Stimulated activated CD4-positive, alpha-beta T cell treated with anti-CD3 and anti-CD28 coated beads, Interleukin-12 subunit alpha, Interleukin-12 subunit beta, amount 100 ng/mL, for 48 hours (primary cell): Measurements from ENCODE around the gene CDH4.

Experiments used
- DNase-seq, 3 donors: peaks; one replicate each; pipeline ENCODE4 v3.0.0-alpha.2; 2020; ENCODE audit warnings: low read depth in 2 of 3, low spot score in 1 of 3

CDH4 gene

DNA sequence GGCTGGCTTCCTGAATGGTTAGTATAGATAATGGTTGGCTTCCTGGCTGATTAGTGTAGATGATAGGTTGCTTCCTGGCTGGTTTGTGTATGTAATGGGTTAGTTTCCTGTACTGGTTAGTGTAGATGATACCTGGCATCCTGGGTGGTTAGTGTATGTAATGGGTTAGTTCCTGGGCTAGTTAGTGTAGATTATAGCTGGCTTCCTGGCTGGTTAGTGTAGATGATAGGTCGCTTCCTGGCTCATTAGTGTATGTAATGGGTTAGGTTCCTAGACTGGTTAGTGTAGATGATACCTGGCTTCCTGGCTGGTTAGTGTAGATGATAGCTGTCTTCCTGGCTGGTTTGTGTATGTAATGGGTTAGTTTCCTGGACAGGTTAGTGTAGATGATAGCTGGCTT is 613.3 kb downstream of the CDH4 start:
- no peak for DNase-seq

DNA sequence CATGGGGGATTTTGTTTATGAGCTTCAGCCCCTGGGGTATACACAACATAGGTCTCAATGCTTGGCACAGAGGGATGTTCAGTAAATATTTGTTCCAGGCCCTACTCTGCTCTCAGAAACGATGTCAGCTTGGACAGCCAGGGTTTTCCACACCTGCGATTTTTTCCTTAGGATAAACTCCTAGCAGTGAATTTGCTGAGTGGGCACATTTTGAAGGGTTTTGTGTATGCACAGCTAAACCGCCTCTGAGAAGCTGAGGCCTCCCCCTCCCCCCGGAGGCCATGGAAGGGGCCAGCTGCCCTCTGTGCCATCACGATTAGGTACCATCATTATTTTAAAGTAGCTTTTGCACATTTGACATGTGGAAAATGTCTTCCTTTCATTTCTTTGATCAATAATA is 614.1 kb downstream of the CDH4 start:
- no peak for DNase-seq

DNA sequence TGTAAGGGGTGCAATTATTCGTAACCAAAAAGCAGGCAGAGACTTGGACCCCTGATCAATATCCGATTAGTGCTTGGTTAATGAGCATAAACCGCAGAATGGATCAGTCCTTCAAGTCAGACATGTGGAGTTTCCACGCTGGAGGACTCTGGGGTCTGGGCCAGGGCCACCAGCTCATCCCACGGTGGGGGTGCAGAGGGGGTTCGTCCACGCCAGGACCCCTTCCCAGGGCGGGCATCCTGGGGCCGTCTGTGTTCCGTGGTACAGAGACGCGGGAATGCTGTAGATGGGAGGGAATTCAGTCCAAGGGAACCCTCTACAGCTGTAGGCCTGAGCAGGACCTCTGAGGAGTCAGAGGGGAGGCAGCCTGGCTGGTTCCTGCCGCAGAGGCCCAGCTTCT is 615.9 kb downstream of the CDH4 start:
- DNase-seq, result no peak

DNA sequence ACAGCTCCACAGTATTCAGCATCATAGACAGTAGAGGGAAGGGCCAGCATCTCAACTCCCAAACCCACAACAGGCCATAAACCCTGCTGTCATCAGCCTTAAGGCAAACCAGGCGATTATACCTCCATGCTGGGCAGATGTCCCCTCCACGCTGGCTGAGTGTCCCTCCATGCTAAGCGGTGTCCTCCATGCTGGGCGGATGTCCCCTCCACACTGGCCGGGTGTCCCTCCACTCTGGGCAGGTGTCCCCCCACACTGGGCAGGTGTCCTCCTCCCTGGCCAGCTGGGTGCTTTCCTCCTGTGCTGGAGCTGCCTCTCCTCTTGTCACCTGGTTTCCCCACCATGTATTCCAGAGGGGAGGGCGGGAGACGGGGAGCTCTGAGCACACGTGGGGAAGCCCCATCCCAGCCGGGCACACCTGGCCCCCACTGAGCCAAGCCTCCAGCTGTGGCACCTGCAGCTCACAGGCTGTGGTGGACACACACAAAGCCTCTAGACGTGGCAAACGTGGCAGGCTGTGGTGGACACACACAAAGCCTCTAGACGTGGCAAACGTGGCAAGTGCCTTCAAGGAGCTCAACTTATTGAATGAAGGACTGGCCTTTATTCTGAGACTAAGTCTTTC is 616.5 kb downstream of the CDH4 start:
- no peak for DNase-seq

DNA sequence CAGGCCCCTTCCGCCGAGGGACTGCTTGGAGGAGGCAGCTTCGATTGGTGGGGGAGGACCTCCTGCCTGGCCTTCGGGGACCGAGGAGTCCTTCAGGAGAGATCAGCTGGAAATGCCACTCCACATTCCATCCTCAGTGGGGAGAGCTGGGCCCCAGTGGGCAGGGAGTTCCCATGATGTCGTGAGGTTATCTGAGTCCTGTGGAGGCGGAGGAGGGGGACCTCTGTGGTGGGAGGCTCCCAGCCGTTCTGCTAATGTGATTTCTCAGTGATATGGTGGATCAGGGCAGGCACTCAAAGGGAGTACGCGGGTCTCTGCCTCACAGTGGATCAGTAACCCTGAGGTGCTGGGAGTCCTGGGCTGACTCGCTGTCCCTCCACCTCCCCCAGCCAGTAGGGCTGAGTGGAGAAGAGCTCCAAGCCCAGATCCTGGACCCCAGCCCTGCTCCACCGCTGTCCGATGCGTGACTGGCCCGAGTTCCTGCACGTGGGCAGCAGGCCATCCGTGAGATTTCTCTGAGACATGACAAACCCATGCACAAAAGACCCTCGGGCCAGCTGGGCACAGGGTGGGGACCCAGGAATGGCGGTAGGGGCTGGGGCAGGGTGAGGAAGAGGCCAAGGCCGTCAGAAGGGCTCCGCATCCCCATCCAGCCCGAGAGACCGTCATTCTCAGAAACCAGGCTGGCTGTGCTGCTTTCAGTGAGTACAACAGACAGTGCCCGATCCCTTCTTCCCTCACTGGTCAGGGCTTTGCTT is 617.9 kb downstream of the CDH4 start:
- DNase-seq, result no peak

DNA sequence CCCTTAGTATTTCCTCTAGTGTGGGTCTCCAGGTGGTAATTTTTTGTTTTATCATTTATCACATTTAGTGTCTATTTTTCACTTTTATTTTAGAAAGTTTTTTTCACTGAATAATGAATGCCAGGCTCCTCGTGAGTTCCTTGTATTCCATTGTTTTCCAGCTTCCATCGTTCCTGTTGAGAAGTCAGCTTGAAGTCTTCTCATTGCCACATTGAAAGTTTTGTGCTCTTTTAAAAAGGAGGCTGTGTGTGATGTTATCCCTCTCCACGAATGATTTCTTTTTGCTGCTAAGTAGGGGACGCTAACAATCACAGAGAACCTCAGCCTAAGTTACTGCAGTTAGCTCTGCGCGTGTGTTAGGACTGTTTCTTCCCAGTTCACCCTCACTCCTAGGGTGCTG is 619.1 kb downstream of the CDH4 start:
- no peak for DNase-seq

DNA sequence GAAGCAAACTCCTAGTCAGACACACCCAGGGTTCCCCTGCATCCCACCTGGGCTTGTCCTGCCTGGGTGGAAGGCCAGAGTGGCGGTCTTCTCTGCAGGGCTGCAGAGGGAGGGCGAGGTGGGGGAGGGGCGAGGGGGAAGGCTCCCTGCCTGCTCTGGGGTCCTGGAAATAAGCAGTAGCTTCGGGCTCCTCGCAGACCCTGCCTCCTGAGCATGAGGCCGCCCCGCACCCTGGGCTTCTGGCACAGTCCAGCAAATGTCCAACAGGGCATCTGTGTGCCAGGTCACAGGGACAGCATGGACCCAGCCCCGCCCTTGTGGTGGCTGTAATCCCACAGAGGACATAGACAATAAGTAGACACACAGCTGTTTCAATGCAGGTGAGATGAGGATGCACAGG is 619.9 kb downstream of the CDH4 start:
- no peak for DNase-seq

DNA sequence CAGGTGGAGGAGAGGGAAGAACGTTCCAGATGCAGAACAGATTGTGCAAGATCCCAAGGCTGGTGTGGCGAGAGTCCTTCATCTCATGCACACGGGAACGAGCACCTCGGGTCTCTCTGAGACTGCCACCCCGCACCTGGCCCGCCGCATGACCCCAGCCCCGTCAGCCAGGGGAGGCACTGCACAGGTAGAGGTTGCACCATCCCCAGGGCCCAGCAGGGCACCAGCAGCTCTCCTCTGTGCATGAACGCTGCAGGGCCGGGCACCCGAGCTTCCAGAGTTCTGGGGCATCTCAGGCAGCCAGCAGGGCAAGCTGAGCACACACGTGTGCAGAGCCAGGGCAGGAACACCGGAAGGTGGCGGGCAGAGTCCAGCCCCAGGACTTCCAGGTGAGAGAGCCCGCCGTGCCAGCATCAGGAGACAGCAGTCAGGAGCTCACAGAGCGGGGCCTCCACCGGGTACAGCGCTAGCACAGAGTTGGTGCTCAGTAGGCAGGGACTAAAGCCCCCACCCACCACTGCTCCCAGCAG is 620.4 kb downstream of the CDH4 start:
- DNase-seq, result no peak

DNA sequence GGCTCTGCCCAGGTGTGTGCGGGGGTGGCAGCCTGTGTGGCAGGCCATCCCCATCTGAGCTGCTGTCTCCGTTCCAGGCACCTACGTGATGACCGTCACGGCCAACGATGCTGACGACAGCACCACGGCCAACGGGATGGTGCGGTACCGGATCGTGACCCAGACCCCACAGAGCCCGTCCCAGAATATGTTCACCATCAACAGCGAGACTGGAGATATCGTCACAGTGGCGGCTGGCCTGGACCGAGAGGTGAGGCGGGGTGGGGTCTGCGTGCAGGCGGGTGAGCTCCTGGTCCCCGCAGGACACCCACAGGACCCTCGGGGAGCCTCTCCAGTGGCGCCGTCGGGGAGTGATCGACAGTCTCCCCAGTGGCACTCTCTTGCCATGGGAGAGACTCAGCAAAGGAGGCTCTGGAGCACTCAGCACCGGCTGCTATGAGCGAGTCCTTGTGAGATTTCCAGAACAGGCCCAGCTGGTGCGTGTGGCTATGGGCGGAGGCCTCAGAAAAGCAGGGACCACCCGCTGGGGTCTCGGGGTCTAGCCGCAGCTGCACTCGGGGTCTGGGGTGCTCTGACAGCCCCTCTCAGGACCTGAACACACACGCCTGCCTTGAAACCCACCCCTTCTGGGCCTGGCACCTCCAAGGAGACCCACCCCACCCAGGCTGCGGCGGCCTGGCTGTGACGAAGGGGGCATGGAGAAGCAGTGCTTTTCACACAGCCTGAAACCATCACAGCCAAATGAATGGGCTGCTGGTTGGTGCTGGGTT is 621.8 kb downstream of the CDH4 start:
- no peak for DNase-seq

DNA sequence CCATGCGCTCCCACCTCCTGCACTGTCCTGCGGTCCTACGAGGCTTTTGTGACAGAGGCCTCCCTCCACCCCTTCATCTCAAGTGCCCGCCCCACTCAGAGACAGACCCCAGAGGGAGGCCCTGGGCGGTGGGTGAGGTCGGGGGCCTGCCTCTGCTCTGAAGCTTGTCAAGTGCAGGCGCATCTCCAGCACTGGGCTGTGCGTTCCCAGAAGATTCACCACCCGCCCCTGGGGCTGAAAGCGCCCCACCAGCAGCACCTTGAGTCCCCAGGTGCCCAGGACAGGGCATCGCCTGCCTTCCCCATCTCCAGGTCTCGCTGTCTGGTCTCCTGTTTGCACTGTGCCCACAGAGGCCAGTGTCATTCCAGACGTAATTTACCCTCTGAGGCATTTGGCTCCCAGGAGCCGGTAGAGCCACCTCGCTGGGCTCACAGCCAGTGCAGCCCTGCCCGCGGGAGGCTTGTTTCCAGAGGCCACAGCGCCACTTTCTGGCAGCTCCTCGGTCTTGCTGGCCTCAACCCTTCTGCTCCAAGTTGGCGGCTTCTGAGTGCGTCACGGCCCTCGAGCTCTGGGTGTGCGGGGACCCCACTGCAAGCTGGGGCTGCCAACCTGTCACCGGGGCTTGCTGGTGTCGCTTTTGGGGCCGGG is 622.5 kb downstream of the CDH4 start:
- no peak for DNase-seq

DNA sequence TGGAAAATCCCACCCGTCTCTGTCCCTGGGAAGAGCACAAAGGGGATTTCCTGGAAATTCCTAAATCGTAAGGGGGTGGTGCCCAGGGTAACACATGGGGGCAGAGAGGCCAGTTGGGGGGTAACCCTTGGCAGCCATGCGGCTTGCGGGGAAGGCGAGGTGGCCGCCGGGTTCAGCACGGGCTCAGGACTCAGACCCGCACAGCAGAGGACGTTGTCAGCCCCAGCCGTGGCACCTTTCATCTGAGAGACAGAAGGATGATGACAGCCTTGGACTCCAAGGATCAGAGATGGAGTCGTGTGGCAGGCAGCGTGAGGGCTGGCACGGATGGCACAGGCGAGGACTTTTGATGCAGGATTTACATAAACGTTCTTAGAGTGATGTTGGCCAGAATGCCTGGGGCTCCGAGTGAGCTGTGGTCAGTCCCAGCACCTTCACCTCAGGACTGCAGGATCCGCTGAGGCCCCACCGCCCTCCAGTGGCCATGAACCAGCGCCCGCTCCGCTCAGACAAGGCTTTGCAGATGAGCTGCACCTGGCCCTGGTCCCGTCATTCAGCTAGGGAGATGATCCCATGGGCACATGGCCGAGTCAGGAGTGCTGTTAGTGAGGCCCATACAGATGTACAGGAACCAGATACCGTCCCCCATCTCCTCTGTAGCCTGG is 623.3 kb downstream of the CDH4 start:
- no peak for DNase-seq

DNA sequence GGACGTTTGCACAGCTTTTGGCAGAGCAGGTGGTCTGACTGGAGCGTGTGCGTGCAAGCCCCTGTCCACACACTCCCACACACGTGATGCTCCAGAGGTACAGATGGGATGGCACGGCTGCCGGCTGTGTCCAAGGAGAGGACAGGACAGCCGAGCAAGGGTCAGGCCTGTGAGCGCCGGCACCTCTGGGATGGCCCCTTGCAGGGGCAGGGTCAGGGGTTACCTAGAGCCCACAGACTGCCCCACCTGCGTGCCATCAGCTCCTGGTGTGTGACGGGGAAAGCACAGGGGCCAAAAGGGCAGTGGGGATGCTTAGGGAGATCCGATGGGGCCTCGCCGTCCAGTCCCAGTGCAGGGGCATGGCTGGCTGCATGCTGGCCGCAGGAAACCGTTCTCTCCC is 623.9 kb downstream of the CDH4 start:
- DNase-seq, result no peak

DNA sequence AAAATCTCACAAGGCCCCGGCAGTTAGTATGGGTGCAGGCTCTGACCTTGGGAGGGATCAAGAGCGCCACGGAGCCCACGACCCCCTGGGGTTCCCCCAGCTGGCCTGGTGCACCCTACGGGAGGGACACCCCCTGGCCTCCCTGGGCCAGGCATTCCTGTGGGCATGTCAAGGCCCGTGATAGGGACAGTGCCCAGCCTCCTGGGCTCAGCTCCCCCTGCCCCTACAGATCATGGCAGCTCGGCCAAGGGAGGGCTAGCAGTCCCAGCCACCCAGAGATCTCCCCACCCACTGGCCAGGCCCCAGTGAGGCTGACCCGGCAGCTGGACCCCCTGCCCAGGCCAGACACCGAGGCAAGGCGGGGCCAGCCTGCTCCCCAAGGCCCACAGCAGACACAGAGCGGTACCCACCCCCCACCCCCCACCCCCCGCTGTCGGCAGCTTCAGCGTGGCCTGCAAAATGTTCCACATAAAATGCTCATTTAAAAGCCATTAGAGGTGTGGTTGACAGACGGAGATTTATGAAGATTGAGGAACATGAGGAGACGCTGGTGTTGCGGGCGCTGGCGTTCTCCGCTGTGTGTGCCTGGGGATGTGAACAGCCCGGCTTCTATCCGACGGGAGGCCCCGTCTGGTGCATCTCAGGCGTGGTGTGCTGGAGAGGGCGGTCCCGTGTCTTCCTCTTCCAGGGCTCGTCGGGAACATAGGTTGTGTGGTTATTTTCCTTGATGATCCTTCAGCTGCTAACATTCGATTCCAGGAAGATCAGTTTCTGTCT is 625.1 kb downstream of the CDH4 start:
- DNase-seq, result no peak

DNA sequence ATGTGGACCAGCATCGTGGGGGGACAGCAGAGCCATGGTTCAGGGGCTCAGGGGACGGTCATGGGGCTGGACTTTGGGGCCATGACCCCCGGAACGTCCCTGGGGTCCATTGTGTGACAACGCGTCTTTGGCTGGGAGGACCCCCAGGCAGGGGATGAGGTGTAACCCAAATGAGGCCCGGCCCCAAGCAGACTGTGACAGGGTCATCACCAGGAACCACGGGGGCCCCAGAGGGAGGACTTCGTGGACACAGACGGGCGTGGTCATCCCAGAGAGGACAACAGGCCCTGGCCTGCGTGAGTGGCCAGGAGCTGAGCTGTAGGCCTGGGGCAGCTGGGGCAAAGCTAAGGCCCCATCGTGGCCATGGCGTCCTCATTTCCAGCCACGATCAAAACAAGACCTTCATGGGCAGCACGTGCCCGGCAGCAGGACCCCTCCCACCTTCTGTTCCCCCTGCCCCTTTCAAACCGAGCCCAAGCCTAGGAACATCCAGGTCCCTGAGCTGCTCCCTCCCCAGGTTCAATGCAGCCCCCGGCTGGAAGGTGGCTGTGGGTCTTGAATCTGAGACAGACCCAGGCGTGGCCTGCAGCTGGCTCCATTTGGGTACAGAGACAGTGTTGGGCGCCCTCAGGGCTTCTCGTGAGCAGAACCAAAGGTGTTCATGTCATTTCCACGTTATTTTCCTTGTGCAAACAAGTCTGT is 625.9 kb downstream of the CDH4 start:
- no peak for DNase-seq

DNA sequence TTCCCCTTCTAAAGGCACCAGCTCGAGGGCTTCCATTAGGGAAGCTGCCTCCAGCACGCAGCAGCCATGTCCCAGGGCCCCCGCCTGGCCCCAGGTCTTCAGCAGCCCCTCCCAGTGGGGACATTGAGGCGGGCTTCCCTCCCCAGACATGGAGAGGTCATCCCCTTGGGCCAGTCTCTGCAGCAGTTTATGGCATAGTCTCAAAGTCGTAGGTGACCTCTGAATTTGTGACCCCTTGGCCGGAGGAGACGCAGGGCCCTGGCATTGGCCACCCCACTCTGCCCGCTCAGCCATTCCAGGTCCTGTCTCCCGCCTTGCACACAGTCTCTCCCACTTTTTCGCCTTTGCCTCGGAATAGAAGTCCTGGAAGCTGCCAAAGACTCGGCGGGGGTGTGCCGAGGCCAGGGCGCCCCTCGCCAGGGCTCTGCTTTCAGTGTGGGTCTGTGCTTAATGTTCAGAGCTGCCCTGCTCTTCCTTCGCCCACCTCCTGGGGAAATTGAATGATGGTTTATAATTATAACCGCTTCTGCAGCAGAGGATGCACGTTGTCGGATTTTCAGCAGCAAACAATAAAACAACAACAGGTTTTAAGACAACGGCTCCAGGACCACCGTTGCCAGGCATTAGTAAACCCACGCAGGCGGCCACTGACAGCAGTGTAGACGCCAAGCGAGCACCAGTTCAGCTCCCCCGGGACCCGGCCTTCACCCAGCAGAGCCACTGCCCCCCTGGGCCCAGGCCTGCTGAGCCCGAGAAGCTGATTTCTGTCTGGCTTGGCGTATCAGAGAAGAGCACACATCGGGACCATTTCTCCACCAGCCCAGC is 626.6 kb downstream of the CDH4 start:
- no peak for DNase-seq

DNA sequence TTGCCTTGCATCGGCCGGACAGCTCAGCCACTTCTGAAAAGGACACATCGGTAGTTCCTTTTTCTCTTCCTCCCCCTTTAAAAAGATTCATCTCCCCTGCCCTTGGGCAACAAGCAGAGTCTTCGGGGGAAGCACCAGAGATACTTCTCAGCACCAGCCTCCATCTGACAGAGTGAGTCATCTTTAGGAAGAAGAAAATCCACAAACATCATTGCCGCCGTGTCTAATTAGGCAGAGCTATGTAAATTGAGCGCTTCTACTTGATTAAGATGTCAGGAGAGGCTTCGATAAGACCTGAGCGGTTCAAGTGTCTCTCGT is 627.2 kb downstream of the CDH4 start:
- DNase-seq, result no peak

DNA sequence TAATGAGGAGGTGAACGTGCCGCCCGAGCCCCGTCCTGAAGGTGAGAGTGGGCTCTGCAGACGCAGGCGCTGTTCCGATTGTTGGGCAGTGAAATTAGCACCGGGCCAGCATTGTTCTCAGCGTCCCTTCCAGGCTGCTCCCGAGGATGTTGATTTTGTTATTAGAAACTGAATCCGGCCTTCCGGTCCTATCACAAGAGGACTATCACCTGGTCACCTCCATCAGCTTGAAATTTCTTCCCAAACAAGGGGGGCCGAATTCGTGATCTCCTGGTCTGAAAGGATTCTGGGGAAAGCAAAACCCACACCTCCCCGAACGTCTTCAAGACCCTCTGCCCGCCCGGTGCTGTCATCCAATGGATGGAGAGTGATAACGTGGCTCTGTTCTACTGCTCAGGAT is 627.6 kb downstream of the CDH4 start:
- DNase-seq, result no peak

DNA sequence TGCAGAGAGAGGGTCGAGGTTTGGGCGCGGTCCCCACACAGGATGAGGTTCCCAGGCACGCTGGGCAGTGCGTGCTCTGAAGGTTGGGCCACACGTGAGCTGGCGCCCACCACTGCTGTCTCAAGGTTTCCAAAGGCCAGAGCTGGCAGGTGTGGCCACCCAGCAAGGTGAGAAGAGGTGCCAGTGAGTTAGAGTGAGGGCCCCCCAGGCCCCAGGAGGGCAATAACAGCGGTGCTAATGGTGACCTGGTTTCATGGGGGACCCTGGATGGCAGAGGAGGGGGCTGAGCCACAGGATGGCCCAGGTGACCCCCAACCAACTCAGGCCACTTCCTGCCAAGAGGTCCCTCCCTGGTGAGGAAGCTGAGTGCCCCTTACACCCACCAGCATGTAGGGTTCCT is 628.6 kb downstream of the CDH4 start:
- no peak for DNase-seq

DNA sequence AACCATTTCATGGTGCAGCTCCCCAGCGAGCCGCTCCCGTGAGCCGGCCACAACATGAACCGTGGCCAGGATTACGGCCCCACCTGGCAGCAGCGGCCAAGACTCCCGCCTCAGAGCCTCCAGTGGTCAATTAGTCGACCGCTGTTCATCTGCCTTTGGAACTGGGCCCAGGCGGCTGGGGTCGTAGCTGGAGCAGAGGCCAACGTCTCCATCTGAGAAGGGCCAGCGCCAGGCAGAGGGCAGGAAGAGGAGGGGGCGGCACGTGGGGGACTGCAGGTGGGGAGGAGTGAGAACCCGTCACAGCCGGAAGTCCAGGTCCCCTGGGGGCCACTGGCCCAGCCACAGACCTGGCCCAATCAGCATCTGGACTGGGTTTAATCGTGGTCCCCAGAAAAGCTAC is 629.4 kb downstream of the CDH4 start:
- no peak for DNase-seq
